CD4-positive, alpha-beta T cell treated with Interleukin-1 beta for 1 hour (primary cell): ENCODE results near the gene THG1L.

Experiments used
- DNase-seq, 2 donors: peaks; one replicate each; pipeline ENCODE4 v3.0.0-alpha.2; 2020 to 2022

Gene THG1L

GRCh38 chr5:157729858-157730257, 1.4 kb upstream of the THG1L start:
- DNase-seq: no peak

GRCh38 chr5:157730900-157731271, 334 bp upstream of the THG1L start:
- DNase-seq: no peak

- no peak for DNase-seq
These were observed 902 bp downstream of the THG1L start for GRCh38 chr5:157732130-157732514.

DNA sequence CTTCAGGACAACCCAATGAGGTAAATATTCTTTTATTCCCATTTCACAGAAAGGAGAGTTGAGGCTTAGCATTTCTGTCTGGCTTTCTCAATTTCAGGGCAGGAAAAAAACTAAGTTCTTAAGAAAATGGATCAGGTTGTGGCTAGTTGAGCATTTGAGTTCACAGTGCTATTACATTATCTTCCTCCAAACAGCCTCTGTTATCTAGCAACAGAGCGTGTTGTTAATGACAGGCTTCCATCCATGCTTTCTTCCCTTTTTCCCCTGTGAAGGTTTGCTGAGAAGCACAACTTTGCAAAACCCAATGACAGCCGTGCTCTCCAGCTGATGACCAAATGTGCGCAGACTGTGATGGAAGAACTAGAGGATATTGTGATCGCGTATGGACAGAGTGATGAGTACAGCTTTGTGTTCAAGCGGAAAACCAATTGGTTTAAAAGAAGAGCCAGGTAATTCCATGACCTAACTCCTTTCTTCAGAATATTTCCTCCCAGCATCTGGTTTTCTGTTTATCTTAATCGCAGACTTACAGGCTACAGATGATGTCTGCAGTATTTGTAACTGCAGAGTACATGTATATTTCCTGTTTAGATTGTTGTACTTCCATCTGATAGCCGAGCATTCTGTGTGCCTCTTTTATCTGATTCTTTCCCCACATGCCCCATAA, 1.5 kb downstream of the THG1L start:
- no peak for DNase-seq

DNA sequence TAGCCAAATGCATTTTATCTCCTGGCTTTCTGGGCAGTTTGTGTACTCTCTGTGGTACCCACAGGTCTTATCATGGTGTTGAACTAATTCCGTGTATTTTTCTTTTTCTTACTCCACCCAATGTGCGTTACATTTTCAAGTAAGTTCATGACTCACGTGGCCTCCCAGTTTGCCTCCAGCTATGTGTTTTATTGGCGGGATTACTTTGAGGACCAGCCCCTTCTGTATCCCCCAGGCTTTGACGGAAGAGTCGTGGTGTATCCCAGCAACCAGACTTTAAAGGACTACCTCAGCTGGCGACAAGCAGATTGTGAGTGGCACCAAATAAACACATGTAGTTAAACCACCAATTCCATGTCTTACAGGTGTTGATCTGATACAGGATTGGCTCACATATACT, 3.2 kb downstream of the THG1L start:
- DNase-seq: no peak

DNA sequence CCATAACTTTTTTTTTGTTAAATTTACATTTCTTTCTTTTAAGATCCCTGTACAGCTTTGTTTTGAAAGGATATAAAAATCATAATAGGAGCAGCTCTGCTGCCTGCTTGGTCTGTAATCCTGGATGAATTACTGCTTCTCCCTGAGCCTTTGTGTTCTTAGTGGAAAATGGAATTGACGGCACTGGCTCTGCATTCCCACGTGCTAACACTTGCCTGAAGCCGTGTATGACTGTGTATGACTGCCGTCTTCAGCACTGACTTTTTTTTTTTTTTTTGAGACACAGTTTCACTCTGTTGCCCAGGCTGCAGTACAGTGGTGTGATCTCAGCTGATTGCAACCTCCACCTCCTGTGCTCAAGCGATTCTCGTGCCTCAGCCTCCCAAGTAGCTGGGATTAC, 4.8 kb downstream of the THG1L start:
- DNase-seq: no peak

- DNase-seq: no peak
These were observed 8.4 kb downstream of the THG1L start for GRCh38 chr5:157739388-157740228.

GRCh38 chr5:157740229-157740610, 9.0 kb downstream of the THG1L start:
- DNase-seq: peak; percentile 19 to 53

- no peak for DNase-seq
These were observed 9.9 kb downstream of the THG1L start for GRCh38 chr5:157741131-157741530.

DNA sequence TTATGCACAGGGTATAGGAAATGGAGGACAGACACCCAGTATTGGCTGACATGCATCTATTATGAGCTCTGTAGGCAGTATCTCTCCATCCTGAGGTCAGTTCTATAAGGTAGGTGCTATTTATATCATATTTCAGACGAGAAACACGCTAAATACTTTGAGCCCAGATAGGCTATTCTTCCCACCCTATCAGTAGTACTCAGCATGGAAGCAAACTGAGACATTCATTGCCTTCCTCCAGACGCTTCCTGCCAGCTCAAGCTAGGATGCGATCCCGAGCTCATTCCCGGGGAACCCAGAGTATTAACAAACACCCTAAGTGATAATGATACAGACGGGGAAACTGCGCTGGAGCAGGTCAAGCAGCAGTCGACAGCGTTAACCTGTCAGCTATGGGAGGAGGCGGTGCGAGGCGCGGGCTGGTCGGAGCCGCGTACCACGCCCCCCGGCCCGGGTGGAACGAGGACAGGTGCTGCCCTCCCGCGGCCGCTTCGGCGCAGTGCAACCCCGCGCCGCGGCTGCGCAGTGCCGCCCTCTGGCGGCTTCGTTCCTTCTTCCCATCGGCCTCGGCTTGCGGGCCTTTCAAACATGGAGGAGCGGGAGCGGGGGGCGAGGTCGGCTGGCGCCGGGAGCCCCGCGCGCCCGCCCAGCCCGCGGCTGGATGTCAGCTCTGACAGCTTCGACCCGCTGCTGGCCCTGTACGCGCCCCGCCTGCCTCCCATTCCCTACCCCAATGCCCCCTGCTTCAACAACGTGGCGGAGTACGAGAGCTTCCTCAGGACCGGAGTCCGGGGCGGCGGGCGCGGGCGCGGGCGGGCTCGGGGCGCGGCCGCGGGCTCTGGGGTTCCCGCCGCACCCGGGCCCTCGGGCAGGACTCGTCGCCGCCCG, 12.2 kb downstream of the THG1L start, which contains the start of gene LSM11:
Gene LSM11, plus strand, starts transcription at position 550 of the 888 bp plus-strand sequence. Its CDS starts 39 bp downstream, at position 589.
- DNase-seq: peak; percentile 90 to 91

- no peak for DNase-seq
These were observed 13.1 kb downstream of the THG1L start for GRCh38 chr5:157744051-157745011.

DNA sequence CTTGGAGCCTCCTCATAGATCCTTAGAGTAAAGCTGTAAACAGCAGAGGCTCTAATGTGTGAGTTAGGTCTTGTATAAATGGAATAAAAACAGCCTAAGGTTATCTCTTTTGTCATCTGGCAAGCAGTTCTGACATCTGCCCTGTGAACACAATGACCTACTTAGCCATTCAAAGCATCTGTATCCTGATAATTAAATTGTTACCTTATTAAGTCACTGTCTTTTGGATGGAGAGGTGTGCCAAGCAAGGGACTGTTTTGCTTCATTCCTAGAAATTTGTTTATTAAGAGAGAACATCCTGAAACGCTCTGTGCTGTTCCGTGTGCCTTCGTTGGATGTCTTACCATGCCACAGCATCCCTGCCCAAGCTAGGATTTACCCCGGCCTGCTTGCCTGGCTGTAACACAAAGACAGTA, 13.8 kb downstream of the THG1L start:
- no peak for DNase-seq

DNA sequence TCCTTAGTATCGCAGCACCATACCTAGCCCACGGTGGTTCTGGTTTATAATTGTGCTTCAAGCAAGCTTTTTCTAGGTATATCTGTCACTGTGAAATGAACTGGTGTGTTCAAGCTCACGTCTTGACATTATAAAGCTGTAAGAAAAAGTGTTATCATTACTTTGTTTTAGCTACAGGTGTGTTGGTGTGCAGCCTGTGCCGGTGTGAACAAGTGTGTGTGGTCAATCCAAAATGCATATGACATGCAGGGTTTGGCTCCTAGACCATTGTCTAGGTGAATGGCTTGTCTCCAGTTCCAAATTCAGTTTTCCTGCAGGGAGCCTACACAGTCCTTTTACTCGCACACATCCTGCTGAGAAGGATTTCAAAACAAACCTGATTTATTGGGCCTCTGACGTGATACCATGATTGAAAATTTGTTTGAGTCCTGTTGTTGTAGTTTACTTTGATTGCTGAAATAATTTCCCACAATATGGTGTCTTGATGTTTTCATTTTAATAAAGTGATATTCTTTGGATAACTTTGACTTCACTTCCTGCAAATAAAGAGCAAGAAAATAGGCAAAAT, 16.0 kb downstream of the THG1L start:
- no peak for DNase-seq

DNA sequence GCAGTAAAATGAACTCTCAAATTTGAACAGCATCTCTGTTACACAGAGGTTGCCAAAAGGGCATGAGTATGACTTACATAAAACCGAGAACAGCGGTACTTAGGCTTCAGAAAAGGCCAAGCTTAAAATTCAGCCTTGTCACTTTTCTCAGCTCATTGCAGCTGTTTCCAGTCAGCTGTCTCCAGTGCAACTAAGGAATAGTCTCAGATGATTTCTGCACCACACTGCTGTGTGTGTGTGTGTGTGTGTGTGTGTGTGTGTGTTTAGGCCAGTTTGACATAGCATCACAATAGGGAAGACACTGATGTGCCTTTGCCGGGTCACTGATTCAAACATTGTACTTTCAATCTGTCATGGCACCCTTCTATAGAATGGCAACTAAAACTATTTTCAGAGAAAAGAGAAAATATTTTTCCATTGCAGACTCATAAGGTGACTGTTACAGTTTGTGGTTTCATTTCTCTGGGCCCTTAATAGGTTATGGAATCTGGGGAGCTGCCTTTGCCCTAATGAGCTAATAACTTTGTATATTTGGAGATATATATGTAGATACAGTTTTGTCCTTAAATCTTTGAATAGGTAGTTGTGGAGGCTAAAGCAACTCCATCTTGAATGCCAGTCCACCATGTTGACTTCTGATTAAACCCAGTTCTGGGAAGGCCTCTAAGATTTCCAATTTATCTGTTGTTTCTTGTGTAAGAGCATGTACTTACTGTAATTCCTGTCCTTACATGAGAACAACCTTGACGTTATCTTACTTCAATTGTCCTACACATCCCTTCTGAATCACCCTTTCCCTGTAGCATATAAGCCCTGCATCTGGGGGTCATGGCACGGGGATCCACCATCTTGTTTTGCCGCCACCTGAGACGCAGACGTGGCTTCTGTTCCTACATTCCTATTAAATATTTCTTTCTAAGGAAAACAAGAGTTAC, 16.8 kb downstream of the THG1L start:
- no peak for DNase-seq

DNA sequence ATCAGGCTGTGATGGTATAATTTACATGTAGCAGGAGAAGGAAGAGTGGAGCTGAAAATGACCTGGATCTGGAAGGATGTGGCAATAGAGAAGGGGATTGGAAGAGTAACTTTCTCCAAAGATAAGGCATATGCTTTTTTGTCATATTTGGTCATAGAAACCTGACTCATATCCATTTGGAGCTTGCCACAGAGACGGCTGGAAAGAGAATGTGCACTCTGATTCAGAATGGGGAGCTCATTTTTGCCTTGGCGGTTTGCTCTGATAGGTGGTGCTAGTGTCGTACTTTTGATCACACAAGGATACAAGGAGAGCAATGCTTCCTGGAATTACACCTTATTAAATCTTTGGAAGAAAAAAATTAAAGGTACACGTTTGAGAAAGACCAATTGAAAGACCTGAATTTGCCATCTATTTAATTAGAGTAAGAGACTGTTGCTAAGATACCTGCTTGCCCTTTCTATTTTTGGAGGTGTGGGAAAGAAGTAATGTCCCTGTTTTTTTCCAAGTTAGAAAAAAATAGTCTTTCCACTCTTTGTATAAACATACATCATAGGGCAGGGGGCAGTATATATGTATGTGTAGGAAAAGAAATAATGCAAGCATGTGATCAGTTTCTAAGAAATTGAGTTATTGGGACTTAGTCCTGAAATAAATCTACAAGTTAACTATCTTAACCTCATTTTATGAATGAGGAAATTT, 17.7 kb downstream of the THG1L start:
- no peak for DNase-seq

GRCh38 chr5:157749462-157749799, 18.2 kb downstream of the THG1L start:
- DNase-seq: no peak

DNA sequence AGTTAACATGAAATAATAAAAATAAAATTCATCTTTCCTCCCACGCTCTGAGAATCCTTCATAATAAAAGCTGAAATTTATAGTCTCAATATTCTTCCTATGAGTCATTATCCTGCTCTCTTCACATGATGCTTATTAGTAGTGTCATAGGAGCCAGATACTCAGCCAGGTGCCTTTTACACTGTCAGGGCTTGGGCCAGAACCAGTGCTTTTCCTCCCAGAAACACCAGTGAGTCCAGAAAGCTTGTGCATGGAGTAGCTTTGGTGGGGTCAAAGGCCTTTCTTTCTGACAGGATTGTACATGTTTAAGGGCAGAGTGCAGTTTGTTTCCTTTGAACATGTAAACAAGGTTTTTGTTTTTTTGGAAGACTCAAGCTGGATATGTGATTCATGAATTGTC, 19.1 kb downstream of the THG1L start:
- DNase-seq: no peak

DNA sequence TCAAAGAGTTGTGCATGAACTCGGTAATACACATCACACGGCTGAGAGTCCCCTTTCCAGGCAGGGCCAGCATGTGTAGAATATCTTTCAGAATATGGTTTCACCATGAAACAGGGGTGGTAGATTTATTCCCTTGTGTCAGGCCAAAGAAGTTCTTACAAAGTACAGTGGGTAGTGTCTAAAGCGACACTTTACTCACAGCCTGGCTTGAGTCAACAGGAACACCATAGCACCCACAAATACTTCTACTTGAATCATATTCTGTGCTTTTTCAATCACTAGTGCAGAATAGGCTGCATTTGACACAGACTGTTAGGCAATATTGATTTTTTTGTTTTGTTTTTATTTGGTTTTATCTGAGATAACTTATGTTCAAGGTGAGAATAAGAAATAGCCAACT, 24.9 kb downstream of the THG1L start:
- no peak for DNase-seq

- no peak for DNase-seq
These were observed 27.5 kb downstream of the THG1L start for GRCh38 chr5:157758706-157759105.
